ENCODE results near the gene ZNF200. TPM values are rescaled to one million over a fixed set of nuclear protein-coding genes. Genes with fewer than 3 reads are reported as not detected.
"Not testable (repeated sequence)": the region's sequence is repeated elsewhere in the genome, so short reads cannot be mapped to it uniquely, and the experiment has no call there.

ZNF200 gene
- polyA plus RNA-seq, 1 experiment = 6.1 TPM

GRCh38 chr16:3214904-3215600 is 19.9 kb downstream of the ZNF200 start:
- POLR2A ChIA-PET = no interaction called here
- H3K27me3 ChIP-seq (ENCODE audit: control insufficient read depth, insufficient read depth, low read length) = no peaks in the 10 kb centered on the region
- peaks cover 5% of the 10 kb centered on the region; the same call in 1 of the 2 replicates for H3K9me3 ChIP-seq (ENCODE audit: control insufficient read depth, insufficient read depth, low read length)
- no peak for TF ChIP-seq CTCF (IDR thresholded peaks at IDR 0.05; ENCODE audit: low read depth, low read length)
- no peak overlapping the region for H3K4me3 ChIP-seq (ENCODE audit: low read depth, low read length)
- no peak overlapping the region for H3K27ac ChIP-seq (ENCODE audit: low read depth, low read length)
- no peak for DNase-seq (ENCODE audit: low read depth, low spot score)
- CTCF ChIA-PET = no interaction called here

- Histone ChIP-seq H3K9me3 (ENCODE audit: control insufficient read depth, insufficient read depth, low read length) (peaks cover 2% of the 10 kb centered on the region), H3K27ac (ENCODE audit: low read depth, low read length) (no peak overlapping the region), H3K4me3 (ENCODE audit: low read depth, low read length) (no peak overlapping the region), H3K27me3 (ENCODE audit: control insufficient read depth, insufficient read depth, low read length) (no peaks in the 10 kb centered on the region)
- no peak for TF ChIP-seq CTCF (IDR thresholded peaks at IDR 0.05; ENCODE audit: low read depth, low read length)
- DNase-seq (ENCODE audit: low read depth, low spot score) = no peak
- ChIA-PET POLR2A (no interaction called here), CTCF (no interaction called here)
Measured at GRCh38 chr16:3212567-3212966, 22.4 kb downstream of the ZNF200 start.

GRCh38 chr16:3212006-3212405 is 23.0 kb downstream of the ZNF200 start:
- no peak for TF ChIP-seq CTCF (IDR thresholded peaks at IDR 0.05; ENCODE audit: low read depth, low read length)
- POLR2A ChIA-PET = no interaction called here

GRCh38 chr16:3207086-3207953 is 27.6 kb downstream of the ZNF200 start:
- DNase-seq (ENCODE audit: low read depth, low spot score) = no peak
- Histone ChIP-seq H3K4me3 (ENCODE audit: low read depth, low read length) (no peak overlapping the region), H3K27ac (ENCODE audit: low read depth, low read length) (no peak overlapping the region), H3K27me3 (ENCODE audit: control insufficient read depth, insufficient read depth, low read length) (no peaks in the 10 kb centered on the region), H3K9me3 (ENCODE audit: control insufficient read depth, insufficient read depth, low read length) (peaks cover 18% of the 10 kb centered on the region)
- ChIA-PET POLR2A (no interaction called here), CTCF (no interaction called here)
- no peak for TF ChIP-seq CTCF (IDR thresholded peaks at IDR 0.05; ENCODE audit: low read depth, low read length)

More at GRCh38 chr16:3212006-3212405, 23.0 kb downstream of the ZNF200 start:
- Histone ChIP-seq H3K27ac (ENCODE audit: low read depth, low read length) (no peak overlapping the region), H3K4me3 (ENCODE audit: low read depth, low read length) (no peak overlapping the region), H3K9me3 (ENCODE audit: control insufficient read depth, insufficient read depth, low read length) (peaks cover 7% of the 10 kb centered on the region), H3K27me3 (ENCODE audit: control insufficient read depth, insufficient read depth, low read length) (no peaks in the 10 kb centered on the region)
- CTCF ChIA-PET = no interaction called here
- DNase-seq (ENCODE audit: low read depth, low spot score) = no peak

DNA sequence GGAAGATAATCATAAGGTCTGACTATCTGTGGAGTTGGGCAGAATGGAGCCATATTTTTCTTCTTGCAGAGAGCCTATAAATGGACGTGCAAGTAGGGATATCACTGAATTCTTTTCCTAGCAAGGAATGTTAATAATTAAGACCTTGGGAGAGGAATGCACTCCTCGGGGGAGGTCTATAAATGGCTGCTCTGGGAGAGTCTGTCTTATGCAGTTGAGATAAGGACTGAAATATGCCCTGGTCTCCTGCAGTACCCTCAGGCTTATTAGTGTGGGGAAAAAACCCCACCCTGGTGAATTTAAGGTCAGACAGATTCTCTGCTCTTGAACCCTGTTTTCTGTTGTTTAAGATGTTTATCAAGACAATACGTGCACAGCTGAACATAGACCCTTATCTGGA is 29.0 kb downstream of the ZNF200 start:
- H3K9me3 ChIP-seq (ENCODE audit: control insufficient read depth, insufficient read depth, low read length) = peaks cover 18% of the 10 kb centered on the region
- DNase-seq (ENCODE audit: low read depth, low spot score); H3K27me3 ChIP-seq (ENCODE audit: control insufficient read depth, insufficient read depth, low read length); H3K27ac ChIP-seq (ENCODE audit: low read depth, low read length); CTCF ChIA-PET; H3K4me3 ChIP-seq (ENCODE audit: low read depth, low read length); POLR2A ChIA-PET: not testable (repeated sequence)
